Keratinocyte (primary cell): ENCODE measurements around the gene MAP3K14.

Experiments used
- EZH2 ChIP-seq: IDR thresholded peaks from one replicate; pipeline ENCODE4 v1.6.1; 2012; ENCODE audit warnings: inconsistent platforms, mild to moderate bottlenecking, low read length, moderate library complexity
- TF ChIP-seq, protein P1 (sequence below), 3 experiments: IDR thresholded peaks in 1 of 3; conservative IDR thresholded peaks in 1 of 3; optimal IDR thresholded peaks in 1 of 3; 2 replicates in 2 of 3; 3 replicates in 1 of 3; pipeline versions ENCODE3 to v1.5.1; 2011; ENCODE audit warnings: low read length in 3 of 3, mild to moderate bottlenecking in 3 of 3, moderate library complexity in 2 of 3, control low read depth in 1 of 3, inconsistent platforms in 1 of 3; ENCODE audit not compliant: insufficient read depth in 2 of 3; ENCODE audit errors: extremely low read depth in 1 of 3

- TF ChIP-seq, protein P1, sequence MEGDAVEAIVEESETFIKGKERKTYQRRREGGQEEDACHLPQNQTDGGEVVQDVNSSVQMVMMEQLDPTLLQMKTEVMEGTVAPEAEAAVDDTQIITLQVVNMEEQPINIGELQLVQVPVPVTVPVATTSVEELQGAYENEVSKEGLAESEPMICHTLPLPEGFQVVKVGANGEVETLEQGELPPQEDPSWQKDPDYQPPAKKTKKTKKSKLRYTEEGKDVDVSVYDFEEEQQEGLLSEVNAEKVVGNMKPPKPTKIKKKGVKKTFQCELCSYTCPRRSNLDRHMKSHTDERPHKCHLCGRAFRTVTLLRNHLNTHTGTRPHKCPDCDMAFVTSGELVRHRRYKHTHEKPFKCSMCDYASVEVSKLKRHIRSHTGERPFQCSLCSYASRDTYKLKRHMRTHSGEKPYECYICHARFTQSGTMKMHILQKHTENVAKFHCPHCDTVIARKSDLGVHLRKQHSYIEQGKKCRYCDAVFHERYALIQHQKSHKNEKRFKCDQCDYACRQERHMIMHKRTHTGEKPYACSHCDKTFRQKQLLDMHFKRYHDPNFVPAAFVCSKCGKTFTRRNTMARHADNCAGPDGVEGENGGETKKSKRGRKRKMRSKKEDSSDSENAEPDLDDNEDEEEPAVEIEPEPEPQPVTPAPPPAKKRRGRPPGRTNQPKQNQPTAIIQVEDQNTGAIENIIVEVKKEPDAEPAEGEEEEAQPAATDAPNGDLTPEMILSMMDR (optimal IDR thresholded peaks at IDR 0.05 in 1 of 3, IDR thresholded peaks at IDR 0.05 in 1 of 3, conservative IDR thresholded peaks at IDR 0.05 in 1 of 3; ENCODE audit: extremely low read depth in 1 of 3, insufficient read depth in 2 of 3, low read length in 3 of 3): no peak
- TF ChIP-seq EZH2: no peak
Observed at GRCh38 chr17:45333702-45334092, 16.9 kb upstream of the MAP3K14 start.
